Mammary epithelial cell (primary cell): ENCODE measurements around the gene RAB33B.
"Not testable (repeated sequence)": the region's sequence is repeated elsewhere in the genome, so short reads cannot be mapped to it uniquely, and the experiment has no call there.

Source experiments
- EZH2 ChIP-seq: IDR thresholded peaks from 2 replicates; pipeline ENCODE4 v1.6.1; 2012; ENCODE audit warnings: low read length, inconsistent platforms, borderline replicate concordance
- TF ChIP-seq, protein P1 (sequence below), 2 donors: IDR thresholded peaks in 1 of 2; conservative IDR thresholded peaks in 1 of 2; 2 replicates each; pipeline ENCODE4 v1.5.1; 2011 to 2012; ENCODE audit warnings: inconsistent platforms in 2 of 2, low read length in 2 of 2, mild to moderate bottlenecking in 2 of 2, control low read depth in 1 of 2, low read depth in 1 of 2; ENCODE audit not compliant: insufficient read depth in 1 of 2; ENCODE audit errors: extremely low read depth in 1 of 2

DNA sequence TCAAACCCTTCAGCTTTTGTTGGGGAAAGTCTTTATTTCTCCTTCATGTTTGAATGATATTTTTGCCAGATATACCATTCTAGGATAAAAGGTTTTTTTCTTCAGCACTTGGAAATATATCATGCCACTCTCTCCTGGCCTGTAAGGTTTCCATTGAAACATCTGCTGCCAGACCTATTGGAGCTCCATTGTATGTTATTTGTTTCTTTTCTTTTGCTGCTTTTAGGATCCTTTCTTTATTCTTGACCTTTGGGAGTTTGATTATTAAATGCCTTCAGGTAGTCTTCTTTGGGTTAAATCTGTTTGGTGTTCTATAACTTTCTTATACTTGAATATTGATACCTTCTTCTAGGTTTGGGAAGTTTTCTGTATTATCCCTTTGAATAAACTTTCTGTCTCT is 14.8 kb downstream of the RAB33B start:
- TF ChIP-seq, protein P1, sequence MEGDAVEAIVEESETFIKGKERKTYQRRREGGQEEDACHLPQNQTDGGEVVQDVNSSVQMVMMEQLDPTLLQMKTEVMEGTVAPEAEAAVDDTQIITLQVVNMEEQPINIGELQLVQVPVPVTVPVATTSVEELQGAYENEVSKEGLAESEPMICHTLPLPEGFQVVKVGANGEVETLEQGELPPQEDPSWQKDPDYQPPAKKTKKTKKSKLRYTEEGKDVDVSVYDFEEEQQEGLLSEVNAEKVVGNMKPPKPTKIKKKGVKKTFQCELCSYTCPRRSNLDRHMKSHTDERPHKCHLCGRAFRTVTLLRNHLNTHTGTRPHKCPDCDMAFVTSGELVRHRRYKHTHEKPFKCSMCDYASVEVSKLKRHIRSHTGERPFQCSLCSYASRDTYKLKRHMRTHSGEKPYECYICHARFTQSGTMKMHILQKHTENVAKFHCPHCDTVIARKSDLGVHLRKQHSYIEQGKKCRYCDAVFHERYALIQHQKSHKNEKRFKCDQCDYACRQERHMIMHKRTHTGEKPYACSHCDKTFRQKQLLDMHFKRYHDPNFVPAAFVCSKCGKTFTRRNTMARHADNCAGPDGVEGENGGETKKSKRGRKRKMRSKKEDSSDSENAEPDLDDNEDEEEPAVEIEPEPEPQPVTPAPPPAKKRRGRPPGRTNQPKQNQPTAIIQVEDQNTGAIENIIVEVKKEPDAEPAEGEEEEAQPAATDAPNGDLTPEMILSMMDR (conservative IDR thresholded peaks at IDR 0.05 in 1 of 2, IDR thresholded peaks at IDR 0.05 in 1 of 2; ENCODE audit: extremely low read depth in 1 of 2, insufficient read depth in 1 of 2, low read depth in 1 of 2, low read length in 2 of 2), result not testable (repeated sequence)
- not testable (repeated sequence) for TF ChIP-seq EZH2
